Nephron progenitor cell (in vitro differentiated cells): ENCODE results near the gene ZPLD1.

Source experiments
- DNase-seq: peaks from one replicate; pipeline ENCODE4 v3.0.0; 2021
- H3K27ac Mint-ChIP-seq: 2 replicates; pipeline ENCODE4 v1.8.0; 2021; ENCODE audit warnings: mild to moderate bottlenecking, moderate library complexity, mixed read lengths
- H3K27me3 Mint-ChIP-seq: 2 replicates; pipeline ENCODE4 v1.8.0; 2021; ENCODE audit warnings: mild to moderate bottlenecking, low read depth, mixed read lengths; ENCODE audit not compliant: poor library complexity
- H3K36me3 Mint-ChIP-seq: 2 replicates; pipeline ENCODE4 v1.8.0; 2021; ENCODE audit warnings: low read depth, mixed read lengths
- H3K4me1 Mint-ChIP-seq: 2 replicates; pipeline ENCODE4 v1.8.0; 2021; ENCODE audit warnings: mixed read lengths
- H3K4me3 Mint-ChIP-seq: 2 replicates; pipeline ENCODE4 v1.8.0; 2021; ENCODE audit warnings: mild to moderate bottlenecking, moderate library complexity, mixed read lengths
- H3K9me3 Mint-ChIP-seq: 2 replicates; pipeline ENCODE4 v1.8.0; 2021; ENCODE audit warnings: mild to moderate bottlenecking, moderate library complexity, mixed read lengths
- TF ChIP-seq, protein P1 (sequence below): fragments of 200-600 bp; sonication (generic); IDR thresholded peaks from 2 replicates; pipeline ENCODE4 v1.5.0; 2021; ENCODE audit warnings: antibody characterized with exemption

Gene ZPLD1

GRCh38 chr3:102526865-102527264 lies 92.0 kb downstream of the ZPLD1 start:
- TF ChIP-seq, protein P1, sequence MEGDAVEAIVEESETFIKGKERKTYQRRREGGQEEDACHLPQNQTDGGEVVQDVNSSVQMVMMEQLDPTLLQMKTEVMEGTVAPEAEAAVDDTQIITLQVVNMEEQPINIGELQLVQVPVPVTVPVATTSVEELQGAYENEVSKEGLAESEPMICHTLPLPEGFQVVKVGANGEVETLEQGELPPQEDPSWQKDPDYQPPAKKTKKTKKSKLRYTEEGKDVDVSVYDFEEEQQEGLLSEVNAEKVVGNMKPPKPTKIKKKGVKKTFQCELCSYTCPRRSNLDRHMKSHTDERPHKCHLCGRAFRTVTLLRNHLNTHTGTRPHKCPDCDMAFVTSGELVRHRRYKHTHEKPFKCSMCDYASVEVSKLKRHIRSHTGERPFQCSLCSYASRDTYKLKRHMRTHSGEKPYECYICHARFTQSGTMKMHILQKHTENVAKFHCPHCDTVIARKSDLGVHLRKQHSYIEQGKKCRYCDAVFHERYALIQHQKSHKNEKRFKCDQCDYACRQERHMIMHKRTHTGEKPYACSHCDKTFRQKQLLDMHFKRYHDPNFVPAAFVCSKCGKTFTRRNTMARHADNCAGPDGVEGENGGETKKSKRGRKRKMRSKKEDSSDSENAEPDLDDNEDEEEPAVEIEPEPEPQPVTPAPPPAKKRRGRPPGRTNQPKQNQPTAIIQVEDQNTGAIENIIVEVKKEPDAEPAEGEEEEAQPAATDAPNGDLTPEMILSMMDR = no peak
- H3K4me1 Mint-ChIP-seq = peaks cover 19% of the 10 kb centered on the region
- peaks cover 6% of the 10 kb centered on the region for H3K9me3 Mint-ChIP-seq
- H3K4me3 Mint-ChIP-seq = no peak overlapping the region
- no peaks in the 10 kb centered on the region for H3K36me3 Mint-ChIP-seq
- no peak overlapping the region for H3K27ac Mint-ChIP-seq
- H3K27me3 Mint-ChIP-seq = no peaks in the 10 kb centered on the region
- DNase-seq = no peak

GRCh38 chr3:102528727-102529126 lies 93.9 kb downstream of the ZPLD1 start:
- Mint-ChIP-seq H3K9me3 (peaks cover under 1% of the 10 kb centered on the region), H3K4me3 (no peak overlapping the region), H3K27ac (no peak overlapping the region), H3K27me3 (no peaks in the 10 kb centered on the region), H3K4me1 (peaks cover 17% of the 10 kb centered on the region), H3K36me3 (no peaks in the 10 kb centered on the region)
- no peak for DNase-seq
- TF ChIP-seq, protein P1 = no peak
